ENCODE results near the gene FUNDC1.
"Not testable (repeated sequence)": the region's sequence is repeated elsewhere in the genome, so short reads cannot be mapped to it uniquely, and the experiment has no call there.

The FUNDC1 gene, protein sequence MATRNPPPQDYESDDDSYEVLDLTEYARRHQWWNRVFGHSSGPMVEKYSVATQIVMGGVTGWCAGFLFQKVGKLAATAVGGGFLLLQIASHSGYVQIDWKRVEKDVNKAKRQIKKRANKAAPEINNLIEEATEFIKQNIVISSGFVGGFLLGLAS

DNA sequence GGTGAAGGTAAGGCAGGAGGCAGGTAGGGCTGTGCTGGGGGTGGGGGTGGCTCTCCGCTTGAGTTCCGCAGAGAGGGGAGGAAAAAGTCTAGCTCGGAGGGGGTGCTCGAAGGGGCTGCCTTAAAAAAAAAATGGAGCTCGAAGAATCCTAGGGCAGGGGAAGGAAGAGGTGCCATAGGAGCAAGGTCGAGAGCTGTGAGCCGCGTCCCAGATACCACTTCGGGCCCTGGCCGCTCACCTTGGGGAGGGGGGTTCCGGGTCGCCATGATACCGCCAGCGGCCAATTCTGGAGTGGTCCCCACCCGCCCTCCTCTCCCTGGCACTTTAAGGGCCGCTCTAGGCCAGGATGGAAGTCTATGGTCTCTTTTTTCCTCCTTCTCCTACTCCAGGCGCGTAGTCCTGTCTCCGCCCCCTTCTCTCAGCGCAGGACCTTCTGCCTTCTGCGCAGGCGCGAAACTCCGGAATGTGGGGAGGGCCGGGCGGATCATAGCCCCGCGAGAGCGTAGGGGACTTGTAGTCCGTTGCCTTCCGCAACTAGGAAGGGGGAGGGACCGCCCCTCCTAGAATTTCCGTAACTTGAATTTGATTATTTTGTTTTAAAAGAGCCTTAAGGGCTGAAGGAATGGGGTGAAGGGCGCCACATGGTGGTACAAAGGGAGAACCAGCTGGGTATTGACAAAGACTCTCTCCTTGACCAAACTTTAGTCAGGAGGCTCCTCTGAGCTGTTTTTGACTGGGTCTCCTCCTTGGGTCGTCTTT lies at the start of gene FUNDC1:
FUNDC1 (minus strand) TSS at position 293 of the 759 bp plus-strand sequence; CDS start at position 266, 27 bp downstream.
- in situ Hi-C loops (cut with HindIII; ENCODE audit: low sequenced_read_pairs) = no loop called here

DNA sequence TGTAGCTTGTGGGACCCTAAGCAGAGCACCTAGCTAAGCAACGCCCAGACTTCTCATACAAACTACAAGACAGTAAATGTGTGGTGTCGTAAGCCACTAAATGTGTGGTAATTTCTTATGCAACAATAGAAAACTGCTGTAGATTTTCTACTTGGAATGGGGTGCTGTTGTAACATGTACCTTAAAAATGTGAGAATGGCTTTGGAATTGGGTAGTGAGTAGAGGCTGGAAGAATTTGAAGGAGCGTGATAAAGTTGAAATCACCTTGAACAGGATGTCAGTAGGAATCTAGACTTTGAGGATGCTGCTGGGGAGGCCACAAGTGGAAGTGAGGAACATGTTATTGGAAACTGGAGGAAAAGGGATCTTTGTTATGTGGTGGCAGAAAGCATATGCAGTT lies 43.2 kb upstream of the FUNDC1 start:
- in situ Hi-C loops (cut with HindIII; ENCODE audit: low sequenced_read_pairs) = no loop called here

DNA sequence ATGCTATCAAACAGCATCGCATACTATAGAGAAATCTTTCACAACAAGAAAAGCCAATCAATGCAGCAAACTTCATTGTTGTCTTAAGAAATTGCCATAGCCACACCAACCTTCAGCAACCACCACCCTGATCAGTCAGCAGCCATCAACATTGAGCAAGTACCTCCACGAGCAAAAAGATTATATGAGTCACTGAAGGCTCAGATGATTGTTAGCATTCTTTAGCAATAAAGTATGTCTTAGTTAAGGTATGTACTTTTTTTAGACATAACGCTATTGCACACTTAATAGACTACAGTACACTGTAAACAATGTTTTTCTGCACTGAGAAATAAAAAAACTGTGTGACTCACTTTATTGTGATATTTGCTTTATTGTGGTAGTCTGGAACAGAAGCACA lies 37.8 kb upstream of the FUNDC1 start:
- in situ Hi-C loops (cut with HindIII; ENCODE audit: low sequenced_read_pairs) = no loop called here

DNA sequence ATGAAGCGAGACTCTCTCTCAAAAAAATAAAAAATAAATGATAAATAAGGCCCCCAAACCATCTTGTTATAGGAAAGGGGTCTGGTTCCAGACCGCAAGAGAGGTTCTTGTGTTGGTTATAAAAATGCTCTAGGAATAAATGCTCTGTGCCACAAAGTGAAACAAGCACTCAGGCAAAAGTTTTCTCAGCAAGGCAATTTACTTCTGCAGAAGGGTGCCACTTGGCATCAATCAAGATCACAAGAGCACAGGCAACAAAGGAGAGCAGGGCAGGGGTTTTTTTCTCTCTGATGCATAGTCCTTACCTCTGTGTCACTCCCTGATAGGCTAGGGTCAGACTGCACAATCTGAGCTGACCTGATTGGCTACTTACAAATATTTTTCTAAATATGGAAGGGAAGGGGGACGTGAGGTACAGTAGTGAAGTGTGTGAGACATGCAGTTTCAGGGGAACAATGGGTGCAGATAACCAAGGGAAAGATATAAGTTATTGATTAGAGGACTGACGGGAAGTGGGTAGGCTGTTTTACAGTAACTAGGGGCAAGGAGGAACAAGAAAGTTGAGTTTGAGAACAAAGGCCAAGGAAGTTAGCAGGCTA lies 29.8 kb upstream of the FUNDC1 start:
- in situ Hi-C loops (cut with HindIII; ENCODE audit: low sequenced_read_pairs) = no loop called here

DNA sequence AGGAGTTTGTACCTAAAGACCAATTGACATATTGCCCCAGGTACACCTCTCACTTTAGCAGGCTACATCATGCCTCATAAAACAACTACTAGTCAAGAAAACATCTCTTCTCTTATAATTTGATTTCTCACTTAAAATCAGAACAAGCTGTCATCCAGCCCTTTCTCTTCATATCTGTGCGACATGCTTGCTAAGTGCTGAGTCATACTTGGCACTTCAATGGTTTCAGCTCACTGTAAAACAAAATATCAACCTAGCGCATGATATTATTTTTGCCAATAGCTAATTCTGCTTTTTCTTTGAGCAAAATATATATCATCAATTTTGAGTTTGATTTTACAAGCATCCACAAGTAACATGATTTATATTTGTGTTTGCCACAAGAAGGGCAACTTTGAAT lies 27.9 kb upstream of the FUNDC1 start:
- in situ Hi-C loops (cut with HindIII; ENCODE audit: low sequenced_read_pairs) = no loop called here

DNA sequence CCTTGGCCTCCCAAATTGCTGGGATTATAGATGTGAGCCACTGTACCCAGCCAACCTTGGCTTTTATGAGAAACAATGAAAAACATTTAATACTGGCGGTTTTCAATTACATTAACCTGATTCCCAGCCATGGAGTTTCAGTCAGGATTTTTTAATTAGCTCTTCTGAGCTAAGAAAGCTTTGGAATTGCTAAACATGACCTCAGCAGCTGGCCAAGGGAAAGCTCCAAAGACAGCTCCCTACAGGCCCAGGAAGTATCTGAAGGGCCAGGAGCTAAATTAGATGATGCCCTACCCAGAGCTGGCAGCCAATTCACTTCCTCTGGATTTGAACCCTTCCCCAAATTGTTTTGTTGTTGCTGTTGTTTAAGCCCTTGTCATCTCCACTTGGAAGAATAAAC lies 26.5 kb upstream of the FUNDC1 start:
- in situ Hi-C loops (cut with HindIII; ENCODE audit: low sequenced_read_pairs) = no loop called here

DNA sequence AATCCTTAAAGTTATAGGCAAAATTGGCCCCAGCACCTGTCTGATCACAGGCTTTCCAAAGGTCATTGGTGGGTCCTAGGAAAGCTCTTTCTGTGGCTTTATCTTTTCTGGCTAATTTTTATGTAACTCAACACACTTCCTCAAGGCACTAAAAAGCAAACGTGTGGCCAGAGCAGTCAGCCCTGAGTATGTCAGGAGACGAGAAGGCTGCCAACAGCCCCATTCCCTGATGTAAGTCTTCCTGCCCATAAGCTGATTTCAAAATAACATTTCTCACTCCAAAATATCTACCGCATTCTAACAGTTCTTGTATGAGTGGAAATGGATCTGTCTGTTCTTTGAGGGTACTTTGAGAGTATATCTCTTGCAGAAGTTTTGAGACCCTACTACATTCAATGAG lies 25.5 kb upstream of the FUNDC1 start:
- in situ Hi-C loops (cut with HindIII; ENCODE audit: low sequenced_read_pairs) = no loop called here

DNA sequence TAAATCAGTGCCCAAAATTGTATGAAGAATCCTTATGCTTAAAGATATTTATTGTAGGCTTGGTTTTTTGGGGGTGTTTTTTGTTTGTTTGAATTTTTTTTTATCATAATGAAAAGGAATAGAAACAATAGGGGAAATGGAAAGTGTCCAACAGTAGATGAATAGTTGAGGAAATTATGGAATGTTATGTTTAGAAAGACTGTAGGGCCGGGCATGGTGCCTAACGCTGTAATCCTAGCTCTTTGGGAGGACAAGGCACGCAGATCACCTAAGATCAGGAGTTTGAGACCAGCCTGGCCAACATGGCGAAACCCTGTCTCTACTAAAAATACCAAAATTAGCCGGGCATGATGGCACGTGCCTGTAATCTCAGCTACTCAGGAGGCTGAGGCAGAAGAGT lies 19.2 kb upstream of the FUNDC1 start:
- in situ Hi-C loops (cut with HindIII; ENCODE audit: low sequenced_read_pairs) = not testable (repeated sequence)

DNA sequence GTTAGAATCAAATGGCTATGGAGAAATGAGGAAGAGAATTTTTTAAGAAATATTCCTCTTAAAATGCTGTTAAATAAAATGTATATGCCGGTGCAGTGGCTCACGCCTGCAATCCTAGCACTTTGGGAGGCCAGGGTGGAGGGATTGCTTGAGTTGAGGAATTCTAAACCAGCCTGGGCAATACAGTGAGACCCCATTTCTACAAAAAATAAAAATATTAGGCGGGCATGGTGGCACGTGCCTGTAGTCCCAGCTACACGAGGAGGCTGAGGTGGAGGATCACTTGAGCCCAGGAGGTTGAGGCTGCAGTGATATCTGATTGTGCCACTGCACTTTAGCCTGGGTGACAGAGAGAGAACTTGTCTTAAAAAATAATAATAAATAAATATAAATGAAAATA lies 7.9 kb upstream of the FUNDC1 start:
- in situ Hi-C loops (cut with HindIII; ENCODE audit: low sequenced_read_pairs) = no loop called here

DNA sequence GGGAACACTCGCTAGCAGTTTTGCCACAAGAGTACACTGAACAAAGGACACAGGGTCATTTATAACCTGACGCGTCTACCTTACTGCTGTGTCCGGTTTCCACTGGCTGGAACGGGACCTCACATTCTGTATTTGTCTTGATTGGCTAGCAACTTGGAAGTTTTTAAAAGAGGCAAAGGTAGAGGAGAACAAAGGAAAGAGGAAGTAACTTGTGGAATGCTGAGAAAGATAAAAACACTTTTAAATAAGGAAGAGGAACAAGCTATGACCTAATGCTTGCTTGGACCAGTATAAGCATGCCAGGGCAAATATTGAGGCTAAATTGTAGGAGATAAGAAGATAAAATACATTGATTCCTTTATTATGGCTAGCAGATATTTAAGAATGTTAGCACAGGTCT lies 2.8 kb upstream of the FUNDC1 start:
- in situ Hi-C loops (cut with HindIII; ENCODE audit: low sequenced_read_pairs) = not testable (repeated sequence)

DNA sequence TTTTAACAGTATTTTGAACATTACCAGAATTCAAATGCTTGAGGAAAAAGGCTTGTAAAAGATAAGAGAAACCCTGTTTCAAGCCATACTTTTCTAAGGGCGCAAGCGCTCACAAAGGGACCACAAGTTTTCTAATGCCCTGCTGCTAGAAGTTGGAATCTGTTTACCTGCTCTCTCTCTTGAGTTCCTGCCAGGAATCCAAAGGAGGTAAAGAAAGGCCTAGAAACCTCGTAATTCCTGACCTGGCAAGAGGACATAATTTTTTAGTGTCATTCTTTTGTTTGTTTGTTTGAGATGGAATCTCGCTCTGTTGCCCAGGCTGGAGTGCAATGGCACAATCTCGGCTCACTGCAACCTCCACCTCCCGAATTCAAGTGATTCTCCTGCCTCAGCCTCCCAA lies 1.4 kb upstream of the FUNDC1 start:
- in situ Hi-C loops (cut with HindIII; ENCODE audit: low sequenced_read_pairs) = no loop called here

DNA sequence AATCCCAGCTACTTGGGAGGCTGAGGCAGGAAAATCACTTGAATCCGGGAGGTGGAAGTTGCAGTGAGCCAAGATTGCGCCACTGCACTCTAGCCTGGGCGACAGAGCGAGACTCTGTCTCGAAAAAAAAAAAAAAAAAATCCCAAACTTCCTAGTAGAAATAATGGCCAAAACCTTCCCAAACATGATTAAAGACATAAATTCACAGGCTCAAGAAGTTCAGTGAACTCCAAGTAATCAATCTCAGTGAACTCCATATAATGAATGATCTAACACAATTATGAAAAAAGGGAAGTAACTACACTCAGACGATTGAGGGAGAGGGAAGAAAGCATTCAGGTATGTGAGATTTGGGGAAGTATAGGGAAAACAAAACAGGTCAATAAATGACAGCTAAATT lies 6.5 kb downstream of the FUNDC1 start:
- in situ Hi-C loops (cut with HindIII; ENCODE audit: low sequenced_read_pairs) = no loop called here

DNA sequence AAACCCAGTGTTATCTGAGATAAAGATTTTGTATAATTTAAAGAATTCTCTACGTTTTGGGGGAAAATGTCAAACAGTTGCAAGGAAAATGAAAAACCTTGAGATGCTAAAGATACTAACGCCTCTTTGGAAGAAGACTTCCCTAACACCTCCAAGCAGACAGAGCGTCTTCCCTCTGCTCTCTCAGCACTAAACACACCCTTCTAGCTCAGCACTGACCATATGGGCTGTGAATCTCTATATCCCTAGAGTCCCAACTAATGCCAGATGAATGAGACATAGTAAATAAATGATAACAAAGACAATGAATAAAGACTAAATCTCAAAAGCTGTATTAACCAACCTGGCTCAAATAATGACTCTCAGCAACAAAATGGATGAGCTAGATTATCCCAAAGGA lies 13.3 kb downstream of the FUNDC1 start:
- in situ Hi-C loops (cut with HindIII; ENCODE audit: low sequenced_read_pairs) = no loop called here

DNA sequence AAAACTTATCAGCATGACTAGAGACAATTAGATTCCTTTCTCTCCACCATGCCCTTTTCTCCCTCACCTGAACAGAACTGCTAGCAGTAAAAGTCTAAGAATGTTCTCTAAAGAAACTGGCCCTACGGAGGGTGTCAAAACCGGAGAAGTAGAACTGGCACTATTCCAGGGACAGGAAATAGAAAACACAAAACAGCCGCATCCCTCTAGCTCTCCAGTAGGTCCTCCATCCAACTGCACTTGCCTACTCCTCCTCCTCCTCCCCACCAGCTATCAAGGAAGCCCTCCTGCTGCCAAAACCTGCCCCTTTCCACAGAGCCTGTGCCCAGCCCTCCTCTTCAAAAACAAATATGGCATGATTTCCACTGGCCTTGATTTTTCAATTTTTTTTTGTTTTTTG lies 28.4 kb downstream of the FUNDC1 start:
- in situ Hi-C loops (cut with HindIII; ENCODE audit: low sequenced_read_pairs) = no loop called here

DNA sequence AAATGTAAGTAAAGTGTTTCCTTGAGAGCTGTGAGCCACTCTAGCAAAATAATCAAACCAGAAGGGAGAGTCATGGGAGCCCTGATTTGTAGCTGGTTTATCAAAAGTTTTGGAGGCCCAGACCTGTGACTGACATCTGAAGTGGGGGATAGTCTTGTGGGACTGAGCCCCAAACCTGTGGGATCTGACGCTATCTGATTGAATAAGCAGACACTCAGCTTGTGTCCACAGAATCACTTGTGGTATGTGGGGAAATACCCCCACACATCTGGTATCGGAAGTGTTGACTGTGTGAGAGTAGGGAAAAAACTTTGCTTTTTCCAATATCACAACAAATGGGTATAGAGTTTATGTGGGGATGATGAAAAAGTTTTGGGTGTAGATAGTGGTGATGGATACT lies 35.4 kb downstream of the FUNDC1 start:
- in situ Hi-C loops (cut with HindIII; ENCODE audit: low sequenced_read_pairs) = no loop called here

DNA sequence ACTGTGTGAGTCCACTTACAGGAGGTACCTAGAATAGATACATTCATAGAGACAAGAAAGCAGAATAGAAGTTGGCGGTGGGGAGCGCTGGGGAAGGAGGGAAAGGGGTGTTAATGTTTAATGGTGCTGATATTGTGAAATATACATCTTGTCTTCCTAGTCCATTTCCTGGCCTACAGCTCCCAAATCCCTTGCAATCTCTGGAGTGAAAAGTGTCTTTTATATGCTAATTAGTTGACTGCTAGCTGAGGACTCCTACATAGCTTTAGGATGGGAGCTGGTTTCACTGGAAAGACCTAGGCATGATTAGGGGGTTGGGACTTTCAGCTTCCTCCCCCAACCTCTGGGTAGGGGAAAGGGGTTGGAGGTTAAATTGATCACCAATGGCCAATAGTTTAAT lies 36.0 kb downstream of the FUNDC1 start:
- in situ Hi-C loops (cut with HindIII; ENCODE audit: low sequenced_read_pairs) = no loop called here

DNA sequence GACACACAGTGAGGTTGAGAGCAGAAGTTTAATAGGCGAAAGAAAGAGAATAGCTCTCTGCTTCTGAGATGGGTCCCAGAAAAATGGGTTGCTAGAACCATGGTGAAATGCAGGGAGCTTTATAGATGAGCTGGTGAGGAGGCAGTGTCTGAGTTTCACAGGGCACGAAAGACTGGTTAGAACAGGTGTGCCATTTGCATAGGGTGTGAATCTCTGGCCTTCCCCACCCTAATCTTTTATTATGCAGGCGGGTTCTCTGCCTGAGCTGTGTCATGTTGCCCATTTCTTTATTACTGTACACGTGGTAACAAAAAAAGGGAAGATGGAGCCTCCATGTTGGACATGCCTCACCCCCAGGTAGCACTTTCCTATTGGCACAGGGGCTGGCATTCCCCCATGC lies 39.1 kb downstream of the FUNDC1 start:
- in situ Hi-C loops (cut with HindIII; ENCODE audit: low sequenced_read_pairs) = no loop called here

DNA sequence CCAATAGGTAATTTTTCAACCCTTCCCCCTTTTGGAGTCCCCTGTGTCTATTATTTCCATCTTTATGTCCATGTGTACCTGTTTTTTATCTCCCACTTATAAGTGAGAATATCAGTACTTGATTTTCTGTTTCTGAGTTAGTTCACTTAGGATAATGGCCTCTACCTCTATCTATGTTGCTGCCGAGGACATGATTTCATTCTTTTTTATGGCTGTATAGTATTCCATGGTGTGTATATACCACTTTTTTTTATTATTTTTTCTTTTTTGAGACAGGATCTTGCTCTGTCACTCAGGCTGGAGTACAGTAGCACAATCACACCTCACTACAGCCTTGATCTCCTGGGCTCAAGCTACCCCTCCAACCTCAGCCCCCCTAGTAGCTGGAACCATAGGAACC lies 47.6 kb downstream of the FUNDC1 start:
- in situ Hi-C loops (cut with HindIII; ENCODE audit: low sequenced_read_pairs) = no loop called here

DNA sequence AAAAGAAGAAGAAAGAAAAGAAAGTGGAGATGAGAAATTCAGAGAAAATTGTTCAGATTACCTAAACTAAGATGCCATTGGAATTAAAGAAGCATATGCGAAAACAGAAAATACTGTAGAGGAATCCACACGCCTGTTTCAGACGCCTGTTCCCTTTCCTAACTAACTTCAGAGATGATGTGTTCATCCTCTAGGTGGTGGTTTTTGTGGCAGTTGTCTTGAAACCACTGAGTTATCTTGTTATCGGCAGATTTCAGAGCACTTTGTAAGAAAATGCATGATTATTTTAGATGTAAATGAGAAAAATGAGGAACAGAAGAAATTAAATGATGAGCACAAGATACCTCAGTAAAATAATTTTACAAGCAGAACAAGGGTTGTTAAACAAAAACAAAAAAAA lies 48.3 kb downstream of the FUNDC1 start:
- in situ Hi-C loops (cut with HindIII; ENCODE audit: low sequenced_read_pairs) = no loop called here

DNA sequence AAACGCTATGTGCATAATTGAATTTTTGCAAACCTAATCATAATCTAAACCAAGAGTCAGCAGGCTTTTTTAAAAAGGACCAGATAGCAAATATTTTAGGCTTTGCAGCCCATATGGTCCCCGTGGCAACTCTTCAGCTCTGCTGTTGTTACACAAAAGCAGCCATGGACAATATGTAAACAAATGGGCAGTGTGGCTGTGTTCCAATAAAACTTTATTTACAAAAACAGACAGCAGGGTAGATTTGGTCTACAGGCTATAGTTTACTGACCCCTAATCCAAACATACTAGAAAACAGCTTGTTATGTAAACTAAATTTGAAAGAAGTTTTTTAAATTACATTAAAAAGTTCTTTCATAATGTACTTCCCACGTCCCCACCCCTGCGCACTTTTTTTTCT lies 53.1 kb downstream of the FUNDC1 start:
- in situ Hi-C loops (cut with HindIII; ENCODE audit: low sequenced_read_pairs) = no loop called here

DNA sequence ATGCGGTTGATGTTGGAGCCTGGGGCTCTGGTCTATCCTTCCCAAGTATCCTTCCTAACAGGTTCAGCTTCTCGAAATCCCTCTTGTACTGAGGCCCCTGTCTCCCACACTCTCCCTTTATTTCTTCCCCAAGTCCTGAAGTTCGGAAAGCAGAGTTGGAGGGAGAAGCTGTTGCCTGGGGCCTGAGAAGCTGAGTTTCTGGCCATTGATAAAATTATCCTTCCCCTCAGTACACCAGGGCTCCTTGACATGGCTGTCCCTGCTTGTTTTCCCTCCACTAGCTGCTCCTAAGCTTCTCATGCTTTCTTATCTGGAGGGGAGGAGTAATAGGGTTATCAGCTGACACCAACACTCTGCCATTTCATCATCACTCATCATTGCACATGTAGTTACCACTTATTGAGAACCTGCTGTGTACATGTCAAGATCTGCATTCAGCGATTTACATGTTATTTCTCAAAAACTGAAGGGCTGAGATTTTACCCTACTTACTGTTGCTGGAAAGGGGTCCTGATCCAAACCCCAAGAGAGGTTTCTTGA lies 58.0 kb downstream of the FUNDC1 start:
- in situ Hi-C loops (cut with HindIII; ENCODE audit: low sequenced_read_pairs) = no loop called here

DNA sequence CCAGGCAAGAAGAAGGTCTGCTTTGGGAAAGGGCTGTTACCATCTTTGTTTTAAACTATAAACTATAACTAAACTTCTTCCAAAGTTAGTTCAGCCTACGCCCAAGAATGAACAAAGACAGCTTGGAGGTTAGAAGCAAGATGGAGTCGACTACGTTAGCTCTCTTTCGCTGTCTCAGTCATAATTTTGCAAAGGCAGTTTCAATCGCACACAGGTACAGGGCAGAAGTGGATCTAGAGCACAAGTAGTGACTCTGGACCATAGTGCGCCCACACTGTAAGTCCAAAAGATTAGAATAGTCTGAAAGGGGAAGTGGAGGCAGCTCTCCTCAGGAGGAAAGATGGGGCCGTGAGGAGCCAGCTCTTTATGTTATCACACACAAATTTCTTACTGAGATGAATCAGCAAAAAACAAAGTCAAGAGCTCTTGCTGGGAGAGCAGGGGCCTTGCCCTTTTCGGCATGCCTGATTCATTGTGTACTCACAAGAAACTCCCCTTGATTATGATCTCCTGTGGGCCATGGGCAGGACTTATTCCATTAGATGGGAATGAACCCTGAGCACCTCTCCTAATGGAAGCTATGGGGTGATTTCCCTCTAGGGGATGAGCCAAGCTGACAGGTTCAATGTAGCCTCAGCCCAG lies 58.6 kb downstream of the FUNDC1 start:
- in situ Hi-C loops (cut with HindIII; ENCODE audit: low sequenced_read_pairs) = no loop called here
